Measurements from ENCODE around the gene ARSD.
"Not testable (repeated sequence)": the region's sequence is repeated elsewhere in the genome, so short reads cannot be mapped to it uniquely, and the experiment has no call there.

Gene ARSD

GRCh38 chrX:2931612-2932011 is 2.5 kb upstream of the ARSD start:
- H3K36me3 ChIP-seq (ENCODE audit: control insufficient read depth, insufficient read depth, low read length) = peaks cover 25% of the 10 kb centered on the region
- H3K9me3 ChIP-seq (ENCODE audit: control insufficient read depth, insufficient read depth, low read depth, low read length) = no peaks in the 10 kb centered on the region
- H3K27me3 ChIP-seq (ENCODE audit: control insufficient read depth, insufficient read depth, low read length) = no peaks in the 10 kb centered on the region
- peak overlapping the region; percentile 65 for H3K27ac ChIP-seq (ENCODE audit: low read depth, low read length)
- peak overlapping the region; percentile 21 for H3K4me3 ChIP-seq (ENCODE audit: low read depth, low read length)
- H3K4me1 ChIP-seq (ENCODE audit: control insufficient read depth, insufficient read depth, low read length) = peaks cover 24% of the 10 kb centered on the region
- H3K9ac ChIP-seq (ENCODE audit: low read length) = peak overlapping the region; percentile 70

- peaks cover 20% of the 10 kb centered on the region for H3K36me3 ChIP-seq (ENCODE audit: control insufficient read depth, insufficient read depth, low read length)
- H3K4me3 ChIP-seq (ENCODE audit: low read depth, low read length) = peak overlapping the region; percentile 33
- H3K4me1 ChIP-seq (ENCODE audit: control insufficient read depth, insufficient read depth, low read length) = peaks cover 26% of the 10 kb centered on the region
- peak overlapping the region; percentile 65 for H3K27ac ChIP-seq (ENCODE audit: low read depth, low read length)
- H3K9me3 ChIP-seq (ENCODE audit: control insufficient read depth, insufficient read depth, low read depth, low read length) = no peaks in the 10 kb centered on the region
- no peaks in the 10 kb centered on the region for H3K27me3 ChIP-seq (ENCODE audit: control insufficient read depth, insufficient read depth, low read length)
- peak overlapping the region; percentile 70 for H3K9ac ChIP-seq (ENCODE audit: low read length)
These were observed 2.0 kb upstream of the ARSD start for GRCh38 chrX:2931155-2931554.

DNA sequence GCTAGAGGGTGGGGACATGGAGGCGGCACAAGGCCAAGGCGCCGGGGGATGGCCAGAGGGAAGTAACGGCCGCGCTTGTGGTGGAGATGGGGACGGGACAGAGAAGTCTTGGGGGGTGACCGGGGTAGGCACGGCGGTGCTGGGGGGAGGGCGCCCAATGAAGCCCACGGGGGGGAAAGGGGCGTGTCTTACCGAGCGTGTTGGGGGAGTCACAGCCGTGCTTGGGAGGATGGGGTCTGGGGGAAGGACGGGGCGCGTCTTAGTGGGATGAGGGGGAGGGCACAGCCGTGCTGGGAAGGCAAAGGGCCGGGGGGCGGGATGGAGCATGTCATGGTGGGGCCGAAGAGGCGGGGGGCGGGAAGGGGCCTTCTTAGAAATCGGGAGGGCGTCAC is 952 bp downstream of the ARSD start:
- Histone ChIP-seq H3K27me3 (ENCODE audit: control insufficient read depth, insufficient read depth, low read length) (no peaks in the 10 kb centered on the region), H3K9me3 (ENCODE audit: control insufficient read depth, insufficient read depth, low read depth, low read length) (no peaks in the 10 kb centered on the region), H3K36me3 (ENCODE audit: control insufficient read depth, insufficient read depth, low read length) (peaks cover under 1% of the 10 kb centered on the region; the same call in 1 of the 2 replicates), H3K4me1 (ENCODE audit: control insufficient read depth, insufficient read depth, low read length) (peaks cover 23% of the 10 kb centered on the region), H3K27ac (ENCODE audit: low read depth, low read length) (peak overlapping the region; percentile 97), H3K9ac (ENCODE audit: low read length) (peak overlapping the region; percentile 91), H3K4me3 (ENCODE audit: low read depth, low read length) (peak overlapping the region; percentile 76)

- H3K27me3 ChIP-seq (ENCODE audit: control insufficient read depth, insufficient read depth, low read length) = no peaks in the 10 kb centered on the region
- no peaks in the 10 kb centered on the region for H3K36me3 ChIP-seq (ENCODE audit: control insufficient read depth, insufficient read depth, low read length)
- peaks cover 16% of the 10 kb centered on the region for H3K4me1 ChIP-seq (ENCODE audit: control insufficient read depth, insufficient read depth, low read length)
- H3K4me3 ChIP-seq (ENCODE audit: low read depth, low read length) = no peak overlapping the region
- H3K27ac ChIP-seq (ENCODE audit: low read depth, low read length) = no peak overlapping the region; the same call in 1 of the 2 replicates
- peak overlapping the region; percentile 54 for H3K9ac ChIP-seq (ENCODE audit: low read length)
- H3K9me3 ChIP-seq (ENCODE audit: control insufficient read depth, insufficient read depth, low read depth, low read length) = no peaks in the 10 kb centered on the region
These were observed 2.4 kb downstream of the ARSD start for GRCh38 chrX:2926664-2927275.

GRCh38 chrX:2926255-2926654 is 2.9 kb downstream of the ARSD start:
- H3K4me3 ChIP-seq (ENCODE audit: low read depth, low read length); H3K9me3 ChIP-seq (ENCODE audit: control insufficient read depth, insufficient read depth, low read depth, low read length); H3K27ac ChIP-seq (ENCODE audit: low read depth, low read length); H3K27me3 ChIP-seq (ENCODE audit: control insufficient read depth, insufficient read depth, low read length); H3K36me3 ChIP-seq (ENCODE audit: control insufficient read depth, insufficient read depth, low read length): not testable (repeated sequence)
- Histone ChIP-seq H3K4me1 (ENCODE audit: control insufficient read depth, insufficient read depth, low read length) (peaks cover 14% of the 10 kb centered on the region), H3K9ac (ENCODE audit: low read length) (peak overlapping the region; percentile 54)

DNA sequence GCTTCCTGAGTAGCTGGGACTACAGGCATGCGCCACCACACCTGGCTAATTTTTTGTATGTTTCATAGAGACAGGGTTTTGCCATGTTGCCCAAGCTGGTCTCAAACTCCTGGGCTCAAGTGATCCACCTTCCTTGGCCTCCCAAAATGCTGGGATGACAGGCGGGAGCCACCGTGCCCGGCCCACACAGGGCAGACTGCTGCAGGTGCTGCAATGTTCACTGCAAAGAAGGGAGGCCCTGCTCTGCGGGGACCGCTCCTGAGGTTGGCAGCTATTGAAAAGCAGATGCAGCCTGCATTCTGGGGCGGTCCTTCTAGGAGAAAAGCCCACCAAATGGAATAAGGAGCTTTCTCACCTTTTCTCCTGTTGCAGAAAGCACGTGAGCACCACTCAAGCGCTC is 5.0 kb downstream of the ARSD start:
- H3K9ac ChIP-seq (ENCODE audit: low read length) = no peak overlapping the region
- peaks cover 9% of the 10 kb centered on the region for H3K36me3 ChIP-seq (ENCODE audit: control insufficient read depth, insufficient read depth, low read length)
- H3K27me3 ChIP-seq (ENCODE audit: control insufficient read depth, insufficient read depth, low read length) = no peaks in the 10 kb centered on the region
- H3K9me3 ChIP-seq (ENCODE audit: control insufficient read depth, insufficient read depth, low read depth, low read length) = no peaks in the 10 kb centered on the region
- no peak overlapping the region for H3K4me3 ChIP-seq (ENCODE audit: low read depth, low read length)
- H3K27ac ChIP-seq (ENCODE audit: low read depth, low read length) = no peak overlapping the region
- peaks cover 3% of the 10 kb centered on the region; the same call in 1 of the 2 replicates for H3K4me1 ChIP-seq (ENCODE audit: control insufficient read depth, insufficient read depth, low read length)

- Histone ChIP-seq H3K4me3 (ENCODE audit: low read depth, low read length) (no peak overlapping the region), H3K36me3 (ENCODE audit: control insufficient read depth, insufficient read depth, low read length) (peaks cover 12% of the 10 kb centered on the region), H3K27me3 (ENCODE audit: control insufficient read depth, insufficient read depth, low read length) (no peaks in the 10 kb centered on the region), H3K9ac (ENCODE audit: low read length) (no peak overlapping the region), H3K27ac (ENCODE audit: low read depth, low read length) (no peak overlapping the region), H3K9me3 (ENCODE audit: control insufficient read depth, insufficient read depth, low read depth, low read length) (peaks cover under 1% of the 10 kb centered on the region; the same call in 1 of the 2 replicates), H3K4me1 (ENCODE audit: control insufficient read depth, insufficient read depth, low read length) (peaks cover 3% of the 10 kb centered on the region; the same call in 1 of the 2 replicates)
These were observed 7.4 kb downstream of the ARSD start for GRCh38 chrX:2921750-2922149.

DNA sequence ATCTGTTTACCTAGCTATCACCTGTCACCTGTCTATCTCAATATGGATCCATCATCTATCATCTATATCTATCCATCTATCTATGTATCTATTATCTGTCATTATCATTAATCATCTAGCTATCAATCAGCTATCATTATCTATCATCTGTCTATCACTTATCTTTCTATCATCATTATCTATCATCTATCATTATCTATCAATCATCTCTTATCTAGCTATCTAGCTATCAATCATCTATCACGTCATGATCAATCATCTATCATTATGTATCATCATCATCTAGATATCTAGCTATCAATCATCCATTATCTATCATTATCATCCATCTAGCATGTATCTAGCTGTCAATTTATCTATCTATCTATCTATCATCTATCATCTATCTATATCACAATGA is 7.9 kb downstream of the ARSD start:
- H3K27me3 ChIP-seq (ENCODE audit: control insufficient read depth, insufficient read depth, low read length) = no peaks in the 10 kb centered on the region
- H3K27ac ChIP-seq (ENCODE audit: low read depth, low read length) = no peak overlapping the region

GRCh38 chrX:2917767-2918166 is 11.4 kb downstream of the ARSD start:
- no peak overlapping the region for H3K27ac ChIP-seq (ENCODE audit: low read depth, low read length)
- H3K9me3 ChIP-seq (ENCODE audit: control insufficient read depth, insufficient read depth, low read depth, low read length) = peaks cover 8% of the 10 kb centered on the region; the same call in 1 of the 2 replicates
- peaks cover 12% of the 10 kb centered on the region for H3K4me1 ChIP-seq (ENCODE audit: control insufficient read depth, insufficient read depth, low read length)
- no peak overlapping the region for H3K9ac ChIP-seq (ENCODE audit: low read length)
- peaks cover 17% of the 10 kb centered on the region for H3K36me3 ChIP-seq (ENCODE audit: control insufficient read depth, insufficient read depth, low read length)
- no peak overlapping the region for H3K4me3 ChIP-seq (ENCODE audit: low read depth, low read length)
- H3K27me3 ChIP-seq (ENCODE audit: control insufficient read depth, insufficient read depth, low read length) = no peaks in the 10 kb centered on the region

More for the DNA sequence above, 7.9 kb downstream of the ARSD start:
- Histone ChIP-seq H3K9me3 (ENCODE audit: control insufficient read depth, insufficient read depth, low read depth, low read length) (peaks cover 6% of the 10 kb centered on the region; the same call in 1 of the 2 replicates), H3K4me1 (ENCODE audit: control insufficient read depth, insufficient read depth, low read length) (no peaks in the 10 kb centered on the region; the same call in 1 of the 2 replicates), H3K36me3 (ENCODE audit: control insufficient read depth, insufficient read depth, low read length) (peaks cover 12% of the 10 kb centered on the region), H3K4me3 (ENCODE audit: low read depth, low read length) (no peak overlapping the region), H3K9ac (ENCODE audit: low read length) (no peak overlapping the region)

DNA sequence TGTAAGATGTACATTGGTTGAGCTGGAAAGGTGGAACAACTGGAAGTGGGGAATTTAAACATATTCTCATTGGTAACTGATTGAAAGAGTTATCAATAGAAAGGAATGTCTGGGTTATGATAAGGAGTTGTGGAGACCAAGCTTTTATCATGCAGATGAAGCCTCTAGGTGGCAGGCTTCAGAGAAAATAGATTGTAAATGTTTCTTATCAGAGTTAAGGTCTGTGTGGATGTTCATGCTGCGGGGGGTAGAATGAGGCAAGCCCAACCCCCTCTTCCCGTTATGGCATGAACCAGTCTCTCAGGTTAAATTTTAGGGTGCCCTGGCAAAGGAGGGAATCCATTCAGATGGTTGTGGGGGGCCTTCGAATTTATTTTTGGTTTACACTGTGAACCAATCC is 16.0 kb downstream of the ARSD start:
- H3K36me3 ChIP-seq (ENCODE audit: control insufficient read depth, insufficient read depth, low read length) = peaks cover 8% of the 10 kb centered on the region; the same call in 1 of the 2 replicates
- H3K4me1 ChIP-seq (ENCODE audit: control insufficient read depth, insufficient read depth, low read length) = peaks cover 19% of the 10 kb centered on the region
- H3K27me3 ChIP-seq (ENCODE audit: control insufficient read depth, insufficient read depth, low read length) = no peaks in the 10 kb centered on the region
- peak overlapping the region; percentile 26; the same call in 1 of the 2 replicates for H3K27ac ChIP-seq (ENCODE audit: low read depth, low read length)
- H3K9me3 ChIP-seq (ENCODE audit: control insufficient read depth, insufficient read depth, low read depth, low read length) = peaks cover 8% of the 10 kb centered on the region; the same call in 1 of the 2 replicates
- H3K4me3 ChIP-seq (ENCODE audit: low read depth, low read length) = 0 out of 2 replicates have a peak overlapping the region, but pooled peaks have one; percentile 14
- no peak overlapping the region for H3K9ac ChIP-seq (ENCODE audit: low read length)

- Histone ChIP-seq H3K4me3 (ENCODE audit: low read depth, low read length) (no peak overlapping the region), H3K9me3 (ENCODE audit: control insufficient read depth, insufficient read depth, low read depth, low read length) (no peaks in the 10 kb centered on the region), H3K27ac (ENCODE audit: low read depth, low read length) (no peak overlapping the region), H3K9ac (ENCODE audit: low read length) (no peak overlapping the region), H3K27me3 (ENCODE audit: control insufficient read depth, insufficient read depth, low read length) (no peaks in the 10 kb centered on the region; the same call in 1 of the 2 replicates), H3K36me3 (ENCODE audit: control insufficient read depth, insufficient read depth, low read length) (no peaks in the 10 kb centered on the region), H3K4me1 (ENCODE audit: control insufficient read depth, insufficient read depth, low read length) (peaks cover 19% of the 10 kb centered on the region)
These were observed 19.0 kb downstream of the ARSD start for GRCh38 chrX:2910109-2910508.

Data from HUES6 (cell line).